HEK293 (cell line): ENCODE results near the gene LOXL1.
A peak's percentile ranks its signal among the peaks of the same experiment; 100 is the strongest.

Experiments used
- BCL11B ChIP-seq: fragments of 450-650 bp; formaldehyde crosslinking; IDR thresholded peaks from 2 replicates; pipeline ENCODE4 v1.5.1; 2016; ENCODE audit warnings: low read depth, missing biosample characterization, missing genetic modification characterization
- GLI2 ChIP-seq: fragments of 450-650 bp; formaldehyde crosslinking; IDR thresholded peaks from 2 replicates; pipeline ENCODE4; 2017; ENCODE audit warnings: missing biosample characterization, missing genetic modification characterization, low read depth, borderline replicate concordance
- GLIS1 ChIP-seq: fragments of 450-650 bp; formaldehyde crosslinking; IDR thresholded peaks from 2 replicates; pipeline ENCODE4 v1.5.1; 2016; ENCODE audit warnings: missing biosample characterization, missing genetic modification characterization
- GLIS2 ChIP-seq: fragments of 450-650 bp; formaldehyde crosslinking; IDR thresholded peaks from 2 replicates; pipeline ENCODE4 v1.5.1; 2016; ENCODE audit warnings: missing biosample characterization, missing genetic modification characterization
- KLF16 ChIP-seq: fragments of 450-650 bp; formaldehyde crosslinking; IDR thresholded peaks from 2 replicates; pipeline ENCODE4 v1.5.1; 2017; ENCODE audit warnings: missing biosample characterization, missing genetic modification characterization
- KLF7 ChIP-seq: fragments of 450-650 bp; formaldehyde crosslinking; IDR thresholded peaks from 2 replicates; pipeline ENCODE4 v1.5.1; 2016; ENCODE audit warnings: missing biosample characterization, missing genetic modification characterization, borderline replicate concordance
- SALL2 ChIP-seq: fragments of 450-650 bp; formaldehyde crosslinking; IDR thresholded peaks from 2 replicates; pipeline ENCODE4 v1.5.0; 2017; ENCODE audit warnings: missing biosample characterization, mild to moderate bottlenecking, missing genetic modification characterization, borderline replicate concordance
- SETDB1 ChIP-seq: IDR thresholded peaks from one replicate; pipeline ENCODE4 v1.6.1; 2017; ENCODE audit warnings: mild to moderate bottlenecking, low read length, moderate library complexity, mixed read lengths; ENCODE audit not compliant: insufficient read length
- SP7 ChIP-seq: fragments of 450-650 bp; formaldehyde crosslinking; IDR thresholded peaks from 2 replicates; pipeline ENCODE4 v1.5.1; 2016; ENCODE audit warnings: missing biosample characterization, missing genetic modification characterization
- TRIM28 ChIP-seq: IDR thresholded peaks from 2 replicates; pipeline ENCODE4 v1.6.1; 2011; ENCODE audit warnings: low read length, control low read depth, borderline replicate concordance
- ZBTB20 ChIP-seq: fragments of 450-650 bp; formaldehyde crosslinking; IDR thresholded peaks from 2 replicates; pipeline ENCODE4 v1.5.1; 2016; ENCODE audit warnings: missing biosample characterization, missing genetic modification characterization
- ZNF112 ChIP-seq: fragments of 450-650 bp; formaldehyde crosslinking; IDR thresholded peaks from 2 replicates; pipeline ENCODE4 v1.5.0; 2017; ENCODE audit warnings: missing biosample characterization, missing genetic modification characterization
- ZNF140 ChIP-seq: fragments of 450-650 bp; formaldehyde crosslinking; IDR thresholded peaks from 2 replicates; pipeline ENCODE4 v1.5.1; 2016; ENCODE audit warnings: missing biosample characterization, missing genetic modification characterization
- ZNF23 ChIP-seq: fragments of 450-650 bp; formaldehyde crosslinking; IDR thresholded peaks from 2 replicates; pipeline ENCODE4 v1.5.1; 2016; ENCODE audit warnings: missing biosample characterization, missing genetic modification characterization, borderline replicate concordance
- ZNF266 ChIP-seq: fragments of 450-650 bp; formaldehyde crosslinking; IDR thresholded peaks from 2 replicates; pipeline ENCODE4 v1.5.1; 2016; ENCODE audit warnings: missing biosample characterization, missing genetic modification characterization, low read depth
- ZNF302 ChIP-seq: fragments of 450-650 bp; formaldehyde crosslinking; IDR thresholded peaks from 2 replicates; pipeline ENCODE4 v1.5.1; 2016; ENCODE audit warnings: missing biosample characterization, missing genetic modification characterization, low read depth
- ZNF366 ChIP-seq: fragments of 450-650 bp; formaldehyde crosslinking; conservative IDR thresholded peaks from 2 replicates; pipeline ENCODE4 v1.5.1; 2016; ENCODE audit warnings: missing biosample characterization, missing genetic modification characterization
- ZNF596 ChIP-seq: fragments of 450-650 bp; IDR thresholded peaks from 2 replicates; pipeline ENCODE4 v1.5.0; 2018; ENCODE audit warnings: missing biosample characterization, mild to moderate bottlenecking, missing genetic modification characterization, moderate library complexity
- ZNF610 ChIP-seq: fragments of 450-650 bp; formaldehyde crosslinking; IDR thresholded peaks from 2 replicates; pipeline ENCODE4 v1.5.1; 2016; ENCODE audit warnings: missing biosample characterization, missing genetic modification characterization, borderline replicate concordance
- ZNF621 ChIP-seq: fragments of 450-650 bp; formaldehyde crosslinking; IDR thresholded peaks from 2 replicates; pipeline ENCODE4 v1.5.1; 2017; ENCODE audit warnings: missing biosample characterization, missing genetic modification characterization
- ZNF654 ChIP-seq: fragments of 450-650 bp; formaldehyde crosslinking; IDR thresholded peaks from 2 replicates; pipeline ENCODE4 v1.5.1; 2016; ENCODE audit warnings: low read depth, missing biosample characterization, missing genetic modification characterization
- ZXDB ChIP-seq: fragments of 450-650 bp; formaldehyde crosslinking; IDR thresholded peaks from 2 replicates; pipeline ENCODE4 v1.5.1; 2016; ENCODE audit warnings: missing biosample characterization, missing genetic modification characterization
- TF ChIP-seq, protein P1 (sequence below): fragments of 450-650 bp; formaldehyde crosslinking; IDR thresholded peaks from 2 replicates; pipeline ENCODE4 v1.5.1; 2016; ENCODE audit warnings: missing biosample characterization, missing genetic modification characterization
- TF ChIP-seq, protein P2 (sequence below): fragments of 450-650 bp; formaldehyde crosslinking; IDR thresholded peaks from 2 replicates; pipeline ENCODE4 v1.5.1; 2016; ENCODE audit warnings: missing biosample characterization, missing genetic modification characterization
- TF ChIP-seq, protein P3 (sequence below): fragments of 450-650 bp; formaldehyde crosslinking; IDR thresholded peaks from 2 replicates; pipeline ENCODE4 v1.5.1; 2016; ENCODE audit warnings: missing biosample characterization, missing genetic modification characterization
- TF ChIP-seq, protein P4 (sequence below): fragments of 450-650 bp; formaldehyde crosslinking; IDR thresholded peaks from 2 replicates; pipeline ENCODE4 v1.5.1; 2016; ENCODE audit warnings: missing biosample characterization, missing genetic modification characterization
- TF ChIP-seq, protein P5 (sequence below): fragments of 450-650 bp; formaldehyde crosslinking; IDR thresholded peaks from 2 replicates; pipeline ENCODE4 v1.5.1; 2016; ENCODE audit warnings: missing biosample characterization, missing genetic modification characterization
- TF ChIP-seq, protein P6 (sequence below): fragments of 450-650 bp; formaldehyde crosslinking; conservative IDR thresholded peaks from 2 replicates; pipeline ENCODE4 v1.5.1; 2016; ENCODE audit warnings: low read depth, missing biosample characterization, missing genetic modification characterization
- TF ChIP-seq, protein P7 (sequence below): fragments of 450-650 bp; formaldehyde crosslinking; IDR thresholded peaks from 2 replicates; pipeline ENCODE4 v1.5.1; 2017; ENCODE audit warnings: missing biosample characterization, missing genetic modification characterization

The LOXL1 gene

DNA sequence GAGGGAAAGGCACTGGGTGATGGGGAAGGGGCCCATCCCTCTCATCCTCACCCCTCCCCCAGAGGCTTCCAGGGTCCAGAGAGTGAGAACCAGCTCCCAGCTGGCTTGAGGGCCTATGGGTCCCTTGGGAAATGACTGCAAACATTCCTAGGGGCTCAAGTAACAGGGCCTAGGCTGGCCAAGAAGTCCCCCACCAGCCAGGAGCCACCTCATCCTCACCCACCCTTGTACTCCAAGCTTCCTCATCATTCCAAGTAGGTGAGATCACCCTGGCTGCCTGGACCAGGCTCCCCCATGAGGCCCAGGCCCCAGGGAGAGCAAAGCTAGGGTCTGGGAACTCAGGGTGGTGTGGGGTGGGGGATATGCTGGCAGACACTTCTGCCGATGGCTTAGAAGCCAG, 14.8 kb downstream of the LOXL1 start (continued):
- TF ChIP-seq SETDB1 (no peak), ZNF302 (tag by site-specific recombination) (no peak), ZNF366 (tag by site-specific recombination) (0 out of 2 replicates have a peak, but pooled peaks have one; percentile 22), ZXDB (tag by site-specific recombination) (no peak), TRIM28 (no peak), KLF7 (tag by site-specific recombination) (no peak), SALL2 (tag by site-specific recombination) (no peak), ZNF596 (no peak), ZNF621 (tag by site-specific recombination) (no peak), ZNF112 (no peak), KLF16 (tag by site-specific recombination) (no peak), GLIS2 (tag by site-specific recombination) (peak; percentile 69), ZNF23 (tag by site-specific recombination) (no peak), ZNF140 (no peak), ZBTB20 (tag by site-specific recombination) (no peak), BCL11B (tag by site-specific recombination) (no peak), ZNF610 (no peak), ZNF654 (tag by site-specific recombination) (no peak), GLIS1 (peak; percentile 95), SP7 (tag by site-specific recombination) (no peak), ZNF266 (tag by site-specific recombination) (no peak), GLI2 (tag by site-specific recombination) (no peak)
- TF ChIP-seq, protein P1, sequence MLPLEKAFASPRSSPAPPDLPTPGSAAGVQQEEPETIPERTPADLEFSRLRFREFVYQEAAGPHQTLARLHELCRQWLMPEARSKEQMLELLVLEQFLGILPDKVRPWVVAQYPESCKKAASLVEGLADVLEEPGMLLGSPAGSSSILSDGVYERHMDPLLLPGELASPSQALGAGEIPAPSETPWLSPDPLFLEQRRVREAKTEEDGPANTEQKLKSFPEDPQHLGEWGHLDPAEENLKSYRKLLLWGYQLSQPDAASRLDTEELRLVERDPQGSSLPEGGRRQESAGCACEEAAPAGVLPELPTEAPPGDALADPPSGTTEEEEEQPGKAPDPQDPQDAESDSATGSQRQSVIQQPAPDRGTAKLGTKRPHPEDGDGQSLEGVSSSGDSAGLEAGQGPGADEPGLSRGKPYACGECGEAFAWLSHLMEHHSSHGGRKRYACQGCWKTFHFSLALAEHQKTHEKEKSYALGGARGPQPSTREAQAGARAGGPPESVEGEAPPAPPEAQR (tag by site-specific recombination): no peak
- TF ChIP-seq, protein P2, sequence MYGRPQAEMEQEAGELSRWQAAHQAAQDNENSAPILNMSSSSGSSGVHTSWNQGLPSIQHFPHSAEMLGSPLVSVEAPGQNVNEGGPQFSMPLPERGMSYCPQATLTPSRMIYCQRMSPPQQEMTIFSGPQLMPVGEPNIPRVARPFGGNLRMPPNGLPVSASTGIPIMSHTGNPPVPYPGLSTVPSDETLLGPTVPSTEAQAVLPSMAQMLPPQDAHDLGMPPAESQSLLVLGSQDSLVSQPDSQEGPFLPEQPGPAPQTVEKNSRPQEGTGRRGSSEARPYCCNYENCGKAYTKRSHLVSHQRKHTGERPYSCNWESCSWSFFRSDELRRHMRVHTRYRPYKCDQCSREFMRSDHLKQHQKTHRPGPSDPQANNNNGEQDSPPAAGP: peak; percentile 96
- TF ChIP-seq, protein P3, sequence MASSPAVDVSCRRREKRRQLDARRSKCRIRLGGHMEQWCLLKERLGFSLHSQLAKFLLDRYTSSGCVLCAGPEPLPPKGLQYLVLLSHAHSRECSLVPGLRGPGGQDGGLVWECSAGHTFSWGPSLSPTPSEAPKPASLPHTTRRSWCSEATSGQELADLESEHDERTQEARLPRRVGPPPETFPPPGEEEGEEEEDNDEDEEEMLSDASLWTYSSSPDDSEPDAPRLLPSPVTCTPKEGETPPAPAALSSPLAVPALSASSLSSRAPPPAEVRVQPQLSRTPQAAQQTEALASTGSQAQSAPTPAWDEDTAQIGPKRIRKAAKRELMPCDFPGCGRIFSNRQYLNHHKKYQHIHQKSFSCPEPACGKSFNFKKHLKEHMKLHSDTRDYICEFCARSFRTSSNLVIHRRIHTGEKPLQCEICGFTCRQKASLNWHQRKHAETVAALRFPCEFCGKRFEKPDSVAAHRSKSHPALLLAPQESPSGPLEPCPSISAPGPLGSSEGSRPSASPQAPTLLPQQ (tag by site-specific recombination): 0 out of 2 replicates have a peak, but pooled peaks have one; percentile 38
- TF ChIP-seq, protein P4, sequence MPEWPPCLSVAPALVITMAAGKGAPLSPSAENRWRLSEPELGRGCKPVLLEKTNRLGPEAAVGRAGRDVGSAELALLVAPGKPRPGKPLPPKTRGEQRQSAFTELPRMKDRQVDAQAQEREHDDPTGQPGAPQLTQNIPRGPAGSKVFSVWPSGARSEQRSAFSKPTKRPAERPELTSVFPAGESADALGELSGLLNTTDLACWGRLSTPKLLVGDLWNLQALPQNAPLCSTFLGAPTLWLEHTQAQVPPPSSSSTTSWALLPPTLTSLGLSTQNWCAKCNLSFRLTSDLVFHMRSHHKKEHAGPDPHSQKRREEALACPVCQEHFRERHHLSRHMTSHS (tag by site-specific recombination): no peak
- TF ChIP-seq, protein P5, sequence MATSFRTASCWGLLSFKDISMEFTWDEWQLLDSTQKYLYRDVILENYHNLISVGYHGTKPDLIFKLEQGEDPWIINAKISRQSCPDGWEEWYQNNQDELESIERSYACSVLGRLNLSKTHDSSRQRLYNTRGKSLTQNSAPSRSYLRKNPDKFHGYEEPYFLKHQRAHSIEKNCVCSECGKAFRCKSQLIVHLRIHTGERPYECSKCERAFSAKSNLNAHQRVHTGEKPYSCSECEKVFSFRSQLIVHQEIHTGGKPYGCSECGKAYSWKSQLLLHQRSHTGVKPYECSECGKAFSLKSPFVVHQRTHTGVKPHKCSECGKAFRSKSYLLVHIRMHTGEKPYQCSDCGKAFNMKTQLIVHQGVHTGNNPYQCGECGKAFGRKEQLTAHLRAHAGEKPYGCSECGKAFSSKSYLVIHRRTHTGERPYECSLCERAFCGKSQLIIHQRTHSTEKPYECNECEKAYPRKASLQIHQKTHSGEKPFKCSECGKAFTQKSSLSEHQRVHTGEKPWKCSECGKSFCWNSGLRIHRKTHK (tag by site-specific recombination): no peak
- TF ChIP-seq, protein P6, sequence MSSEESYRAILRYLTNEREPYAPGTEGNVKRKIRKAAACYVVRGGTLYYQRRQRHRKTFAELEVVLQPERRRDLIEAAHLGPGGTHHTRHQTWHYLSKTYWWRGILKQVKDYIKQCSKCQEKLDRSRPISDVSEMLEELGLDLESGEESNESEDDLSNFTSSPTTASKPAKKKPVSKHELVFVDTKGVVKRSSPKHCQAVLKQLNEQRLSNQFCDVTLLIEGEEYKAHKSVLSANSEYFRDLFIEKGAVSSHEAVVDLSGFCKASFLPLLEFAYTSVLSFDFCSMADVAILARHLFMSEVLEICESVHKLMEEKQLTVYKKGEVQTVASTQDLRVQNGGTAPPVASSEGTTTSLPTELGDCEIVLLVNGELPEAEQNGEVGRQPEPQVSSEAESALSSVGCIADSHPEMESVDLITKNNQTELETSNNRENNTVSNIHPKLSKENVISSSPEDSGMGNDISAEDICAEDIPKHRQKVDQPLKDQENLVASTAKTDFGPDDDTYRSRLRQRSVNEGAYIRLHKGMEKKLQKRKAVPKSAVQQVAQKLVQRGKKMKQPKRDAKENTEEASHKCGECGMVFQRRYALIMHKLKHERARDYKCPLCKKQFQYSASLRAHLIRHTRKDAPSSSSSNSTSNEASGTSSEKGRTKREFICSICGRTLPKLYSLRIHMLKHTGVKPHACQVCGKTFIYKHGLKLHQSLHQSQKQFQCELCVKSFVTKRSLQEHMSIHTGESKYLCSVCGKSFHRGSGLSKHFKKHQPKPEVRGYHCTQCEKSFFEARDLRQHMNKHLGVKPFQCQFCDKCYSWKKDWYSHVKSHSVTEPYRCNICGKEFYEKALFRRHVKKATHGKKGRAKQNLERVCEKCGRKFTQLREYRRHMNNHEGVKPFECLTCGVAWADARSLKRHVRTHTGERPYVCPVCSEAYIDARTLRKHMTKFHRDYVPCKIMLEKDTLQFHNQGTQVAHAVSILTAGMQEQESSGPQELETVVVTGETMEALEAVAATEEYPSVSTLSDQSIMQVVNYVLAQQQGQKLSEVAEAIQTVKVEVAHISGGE (tag by site-specific recombination): no peak
- TF ChIP-seq, protein P7, sequence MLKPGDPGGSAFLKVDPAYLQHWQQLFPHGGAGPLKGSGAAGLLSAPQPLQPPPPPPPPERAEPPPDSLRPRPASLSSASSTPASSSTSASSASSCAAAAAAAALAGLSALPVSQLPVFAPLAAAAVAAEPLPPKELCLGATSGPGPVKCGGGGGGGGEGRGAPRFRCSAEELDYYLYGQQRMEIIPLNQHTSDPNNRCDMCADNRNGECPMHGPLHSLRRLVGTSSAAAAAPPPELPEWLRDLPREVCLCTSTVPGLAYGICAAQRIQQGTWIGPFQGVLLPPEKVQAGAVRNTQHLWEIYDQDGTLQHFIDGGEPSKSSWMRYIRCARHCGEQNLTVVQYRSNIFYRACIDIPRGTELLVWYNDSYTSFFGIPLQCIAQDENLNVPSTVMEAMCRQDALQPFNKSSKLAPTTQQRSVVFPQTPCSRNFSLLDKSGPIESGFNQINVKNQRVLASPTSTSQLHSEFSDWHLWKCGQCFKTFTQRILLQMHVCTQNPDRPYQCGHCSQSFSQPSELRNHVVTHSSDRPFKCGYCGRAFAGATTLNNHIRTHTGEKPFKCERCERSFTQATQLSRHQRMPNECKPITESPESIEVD (tag by site-specific recombination): no peak
